ENCODE data around the gene SPSB4. TPM values are rescaled to one million over a fixed set of nuclear protein-coding genes. Genes with fewer than 3 reads are reported as not detected.

The SPSB4 gene
- total and polyA plus RNA-seq, 7 donors: 0.10 to 1.4 (median 0.44) TPM; not detected in 1

GRCh38 chr3:141057436-141057835 is 6.3 kb downstream of the SPSB4 start:
- Histone ChIP-seq H3K27ac (no peak overlapping the region), H3K4me1 (peaks cover 0 to 7% (median 6%) of the 10 kb centered on the region in 4 donors), H3K27me3 (peaks cover 3 to 33% (median 20%) of the 10 kb centered on the region in 3 donors), H3K4me3 (no peak overlapping the region), H3K9me3 (no peaks in the 10 kb centered on the region), H3K36me3 (no peaks in the 10 kb centered on the region)
- DNase-seq: no peak
- WGBS, 2 donors: 90% methylated on average over 7 of the region's 7 CpGs
- intact Hi-C loops (cut with DNase I): no loop called here
- TF ChIP-seq POLR2A (IDR thresholded peaks at IDR 0.05) (no peak), EP300 (IDR thresholded peaks at IDR 0.05) (no peak), POLR2AphosphoS5 (IDR thresholded peaks at IDR 0.05) (no peak), CTCF (IDR thresholded peaks at IDR 0.05) (no peak)

DNA sequence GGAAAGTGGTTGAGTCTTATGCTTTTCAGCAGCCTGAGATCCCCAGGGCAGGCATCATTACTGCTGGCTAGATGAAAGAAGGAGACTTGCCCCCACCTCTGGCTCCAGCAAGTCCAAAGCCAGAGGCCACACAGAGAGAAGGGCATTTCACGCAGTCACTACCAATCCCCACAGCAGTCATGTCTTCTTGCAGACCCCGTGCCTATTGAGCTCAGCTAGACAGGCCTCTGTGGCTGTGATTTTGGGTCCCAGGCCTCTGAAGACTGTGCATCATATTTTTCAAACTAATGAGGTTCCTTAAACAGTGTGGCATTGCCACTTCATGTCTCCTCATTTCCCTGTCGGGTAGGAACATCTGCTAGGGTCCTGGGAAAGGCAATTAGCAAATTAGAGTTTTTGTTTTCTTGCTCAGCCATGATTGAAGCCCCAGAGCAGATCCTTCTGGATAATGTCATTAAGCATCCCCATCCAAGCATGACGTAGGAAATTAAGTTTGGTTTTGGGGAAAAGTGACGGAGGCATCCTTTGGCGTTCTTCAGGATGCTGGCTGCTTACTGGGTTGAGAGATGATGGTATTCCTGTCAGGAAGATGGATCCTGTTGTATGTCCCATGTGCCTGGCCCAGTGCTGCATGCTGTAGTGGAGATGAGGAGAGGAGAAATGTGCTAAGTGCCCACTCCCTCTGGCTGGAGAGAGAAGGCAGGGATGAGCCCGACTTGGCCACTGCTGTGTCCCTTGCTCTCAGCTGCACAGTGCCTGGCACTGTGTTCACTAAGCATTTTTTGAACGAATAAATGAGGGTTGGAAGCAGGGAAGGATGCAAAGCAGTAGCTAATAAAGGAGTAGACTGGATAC is 7.0 kb downstream of the SPSB4 start:
- no peak for DNase-seq

GRCh38 chr3:141058996-141059395 is 7.8 kb downstream of the SPSB4 start:
- TF ChIP-seq POLR2AphosphoS5 (IDR thresholded peaks at IDR 0.05) (no peak), EP300 (IDR thresholded peaks at IDR 0.05) (no peak), CTCF (IDR thresholded peaks at IDR 0.05) (no peak), POLR2A (IDR thresholded peaks at IDR 0.05) (no peak)
- intact Hi-C loops (cut with DNase I): no loop called here
- no peak overlapping the region for H3K4me3 ChIP-seq
- no peaks in the 10 kb centered on the region for H3K36me3 ChIP-seq
- H3K27me3 ChIP-seq: peaks cover 0 to 18% (median 4%) of the 10 kb centered on the region in 3 donors
- H3K27ac ChIP-seq: no peak overlapping the region
- 80 to 86% methylated on average over 2 of the region's 2 CpGs for WGBS, 2 donors
- no peaks in the 10 kb centered on the region for H3K9me3 ChIP-seq
- no peak for DNase-seq
- H3K4me1 ChIP-seq: no peaks in the 10 kb centered on the region

More for the DNA sequence above, 7.0 kb downstream of the SPSB4 start:
- H3K4me3 ChIP-seq: no peak overlapping the region
- H3K4me1 ChIP-seq: peaks cover 0 to under 1% (median 0%) of the 10 kb centered on the region in 4 donors
- peaks cover 0 to 26% (median 13%) of the 10 kb centered on the region in 3 donors for H3K27me3 ChIP-seq
- no peak overlapping the region for H3K27ac ChIP-seq
- intact Hi-C loops (cut with DNase I): no loop called here
- no peaks in the 10 kb centered on the region for H3K36me3 ChIP-seq
- 76 to 87% methylated on average over 8 of the region's 8 CpGs for WGBS, 2 donors
- TF ChIP-seq POLR2AphosphoS5 (IDR thresholded peaks at IDR 0.05): no peak
- TF ChIP-seq POLR2A (IDR thresholded peaks at IDR 0.05): no peak
- TF ChIP-seq CTCF (IDR thresholded peaks at IDR 0.05): no peak
- TF ChIP-seq EP300 (IDR thresholded peaks at IDR 0.05): no peak
- no peaks in the 10 kb centered on the region for H3K9me3 ChIP-seq

GRCh38 chr3:141059816-141060215 is 8.7 kb downstream of the SPSB4 start:
- intact Hi-C loops (cut with DNase I): no loop called here
- Histone ChIP-seq H3K27ac (no peak overlapping the region), H3K36me3 (no peaks in the 10 kb centered on the region), H3K4me1 (no peaks in the 10 kb centered on the region), H3K9me3 (no peaks in the 10 kb centered on the region), H3K4me3 (no peak overlapping the region), H3K27me3 (peaks cover 0 to 10% (median 0%) of the 10 kb centered on the region in 3 donors)
- no peak for DNase-seq
- no peak for TF ChIP-seq CTCF (IDR thresholded peaks at IDR 0.05)
- no peak for TF ChIP-seq POLR2AphosphoS5 (IDR thresholded peaks at IDR 0.05)
- TF ChIP-seq EP300 (IDR thresholded peaks at IDR 0.05): no peak
- TF ChIP-seq POLR2A (IDR thresholded peaks at IDR 0.05): no peak
- 91 to 94% methylated on average over 2 of the region's 2 CpGs for WGBS, 2 donors
